NCI-H82 treated with DMSO at 0.1 percent for 48 hours (cell line): ENCODE measurements around the gene GSG1.

Experiments
- DNase-seq: peaks from one replicate; lab custom pipeline; 2025; ENCODE audit not compliant: unreplicated experiment; lab: John Stamatoyannopoulos, UW

GSG1 gene

DNA sequence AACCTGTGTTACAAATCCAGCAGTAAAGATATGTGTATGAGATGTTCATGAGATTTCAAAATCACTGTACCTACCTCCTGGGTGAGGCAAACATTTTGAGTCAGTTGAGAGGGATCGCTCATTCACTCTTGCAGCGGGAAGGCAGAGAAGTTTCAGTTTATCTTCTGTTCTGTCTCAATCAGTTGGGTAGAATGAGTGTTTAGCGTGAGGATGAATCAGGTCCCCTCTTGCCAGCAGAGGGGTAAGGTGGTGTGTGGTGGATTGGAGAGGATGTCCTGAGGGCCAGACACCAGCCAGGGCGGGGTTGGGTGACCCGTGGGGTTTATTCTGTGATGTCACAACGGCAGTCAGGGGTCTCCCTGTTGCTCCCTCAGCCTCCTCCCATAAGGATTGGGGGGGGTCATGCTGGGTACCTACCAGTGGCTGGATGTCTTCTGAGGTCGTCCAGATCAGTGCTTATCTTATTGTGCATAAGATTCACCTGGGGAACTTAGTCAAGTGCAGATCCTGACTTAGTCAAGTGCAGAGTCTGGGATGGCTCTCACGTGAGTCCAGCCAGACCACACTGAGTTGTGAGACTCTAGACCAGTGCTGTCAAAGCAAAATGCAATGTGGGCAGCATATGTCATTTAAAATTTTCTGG, at the start of gene GSG1:
Gene GSG1 (minus strand): TSS at position 277 of the 643 bp plus-strand sequence. CDS start 155 bp downstream, at position 122.
- DNase-seq = no peak

GRCh38 chr12:13153180-13153579, 49.7 kb upstream of the GSG1 start:
- no peak for DNase-seq

DNA sequence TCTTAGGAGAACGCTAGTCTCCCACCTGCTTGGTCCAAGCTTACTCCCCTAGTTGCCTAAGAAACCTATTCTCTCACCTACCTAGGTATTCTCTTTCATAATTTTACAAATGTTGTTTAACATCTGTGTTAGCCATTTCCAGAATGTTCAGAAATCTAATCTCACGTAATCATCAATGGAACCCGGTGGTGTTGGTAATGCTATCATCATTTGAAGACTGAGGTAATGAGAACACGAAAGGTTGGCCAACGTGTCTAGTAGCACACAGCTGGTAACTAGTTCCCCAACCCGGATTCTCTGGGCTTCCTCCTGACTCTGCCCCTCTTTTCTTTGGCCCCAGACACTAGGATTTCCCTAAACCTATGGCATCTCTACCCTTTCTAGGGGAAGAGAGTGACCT, 49.3 kb upstream of the GSG1 start:
- no peak for DNase-seq

- DNase-seq = no peak
Observed at GRCh38 chr12:13152281-13152680, 48.8 kb upstream of the GSG1 start.

- no peak for DNase-seq
Observed at GRCh38 chr12:13149411-13149810, 45.9 kb upstream of the GSG1 start.

DNA sequence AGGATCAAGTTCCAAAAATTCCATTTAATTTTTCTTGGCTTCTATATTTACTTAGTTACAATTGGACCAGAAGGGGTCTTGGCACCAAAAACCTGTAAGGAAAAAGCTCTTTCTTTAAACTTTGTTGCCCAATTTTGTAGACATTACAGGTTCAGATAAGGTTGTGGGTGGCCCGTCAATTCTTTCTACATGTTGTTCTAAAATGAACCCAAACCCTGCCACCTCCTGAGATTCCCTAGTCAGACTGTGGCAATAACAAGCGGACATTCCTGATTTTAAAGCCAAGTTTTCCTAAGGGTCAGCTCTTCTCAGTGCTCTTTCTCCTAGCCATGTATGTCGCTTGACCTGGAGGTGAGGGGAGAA, 45.0 kb upstream of the GSG1 start:
- no peak for DNase-seq

DNA sequence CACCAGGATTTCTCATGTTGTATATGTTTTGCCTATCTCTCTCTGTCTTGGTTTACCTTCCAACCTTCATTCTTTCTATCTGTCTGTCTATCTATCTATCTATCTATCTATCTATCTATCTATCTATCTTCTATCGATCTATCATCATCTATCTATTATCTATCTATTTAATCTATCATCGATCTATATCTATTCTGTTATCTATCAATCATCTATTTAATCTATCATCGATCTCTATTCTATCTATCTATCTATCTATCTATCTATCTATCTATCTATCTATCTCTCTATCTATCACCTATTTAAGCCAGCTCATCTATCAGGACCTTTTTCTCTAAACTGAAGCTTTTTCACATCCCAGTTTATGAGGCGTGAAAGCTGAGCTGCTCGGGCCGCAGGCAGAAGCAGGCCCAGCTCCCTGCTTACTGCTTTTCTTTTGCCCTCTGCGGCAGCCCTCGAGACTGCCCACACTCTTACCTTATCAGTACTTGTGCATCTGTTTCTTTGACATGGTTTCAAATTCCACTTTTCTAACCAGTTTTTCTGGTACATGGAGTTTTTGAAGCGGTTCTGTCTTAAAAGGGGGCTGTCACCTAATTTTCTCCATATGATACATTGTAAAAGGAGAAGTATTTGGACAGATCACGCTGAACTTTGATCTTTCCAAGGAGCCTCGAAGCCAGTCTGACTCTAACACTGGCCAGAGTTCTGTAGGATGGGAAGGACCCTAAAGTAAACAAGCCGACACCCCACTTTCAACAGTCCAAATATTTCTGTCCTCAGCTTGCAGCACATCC, 44.4 kb upstream of the GSG1 start:
- DNase-seq = no peak

DNA sequence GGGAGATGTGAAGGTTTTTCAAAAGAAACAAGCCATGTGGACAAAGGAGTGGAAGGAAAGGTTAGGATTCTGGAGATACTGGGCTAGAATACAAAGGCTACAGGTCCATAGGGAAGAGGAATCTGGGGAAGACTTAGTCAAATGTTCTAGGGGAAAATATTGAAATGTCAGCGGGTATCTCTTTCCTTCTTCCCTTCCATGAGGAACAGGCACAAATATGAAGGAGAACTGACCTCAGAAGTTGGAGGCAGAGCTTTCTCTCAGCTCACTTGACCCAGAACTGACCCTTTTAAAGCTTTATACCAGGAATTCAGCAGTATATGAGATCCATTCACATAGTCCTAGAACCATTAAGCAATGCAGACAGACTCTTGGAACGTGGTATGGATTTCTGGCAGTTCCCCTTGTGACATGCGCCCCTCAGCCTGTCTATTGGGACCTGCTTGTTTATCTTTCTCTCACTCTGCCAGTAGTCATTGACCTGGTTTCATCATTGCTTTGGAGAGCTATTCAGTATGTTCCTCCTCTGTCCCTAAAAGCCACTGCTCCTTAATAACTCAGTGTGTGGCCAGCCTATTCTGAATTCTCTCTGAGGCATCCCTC, 43.0 kb upstream of the GSG1 start:
- DNase-seq = no peak

- DNase-seq = no peak
Observed at GRCh38 chr12:13144266-13144828, 40.9 kb upstream of the GSG1 start.

DNA sequence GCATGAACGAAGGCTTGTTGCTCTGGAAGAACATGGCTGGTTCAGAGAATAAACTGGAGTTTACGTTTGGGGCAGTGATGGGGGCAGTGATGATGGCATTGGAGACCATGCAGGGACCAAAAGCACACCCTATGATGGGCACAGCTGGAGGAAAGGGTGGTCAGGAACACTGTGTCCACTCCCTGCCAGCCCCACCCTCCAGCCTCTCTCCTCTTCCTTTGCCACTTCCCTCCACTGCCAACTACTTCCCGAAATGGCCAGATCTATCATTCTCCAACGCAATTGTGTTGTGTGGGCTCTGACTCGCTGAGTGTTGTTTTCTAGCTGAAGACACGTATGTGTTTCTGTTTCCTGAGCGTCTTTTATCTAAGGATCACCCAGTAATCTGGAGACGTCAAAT, 39.3 kb upstream of the GSG1 start:
- no peak for DNase-seq

DNA sequence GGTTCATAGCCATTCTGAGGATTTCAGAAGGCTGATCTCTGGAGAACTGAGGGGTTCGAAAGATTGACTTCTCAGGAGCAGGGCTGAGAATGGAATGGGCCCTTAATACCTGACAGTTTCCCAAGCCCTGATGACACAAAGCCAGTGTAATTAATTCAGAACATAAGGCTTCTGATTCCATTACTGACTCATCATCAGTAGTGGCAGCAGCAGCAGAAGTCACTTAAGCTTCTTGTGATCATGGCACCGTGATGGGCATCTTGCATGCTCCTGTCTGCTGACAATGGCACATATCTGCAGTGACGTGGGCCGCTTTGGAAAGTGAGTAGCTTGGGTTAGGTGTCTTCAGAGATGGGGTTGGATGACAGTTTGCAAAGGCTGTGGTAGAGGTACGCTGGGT, 38.2 kb upstream of the GSG1 start:
- DNase-seq = no peak

DNA sequence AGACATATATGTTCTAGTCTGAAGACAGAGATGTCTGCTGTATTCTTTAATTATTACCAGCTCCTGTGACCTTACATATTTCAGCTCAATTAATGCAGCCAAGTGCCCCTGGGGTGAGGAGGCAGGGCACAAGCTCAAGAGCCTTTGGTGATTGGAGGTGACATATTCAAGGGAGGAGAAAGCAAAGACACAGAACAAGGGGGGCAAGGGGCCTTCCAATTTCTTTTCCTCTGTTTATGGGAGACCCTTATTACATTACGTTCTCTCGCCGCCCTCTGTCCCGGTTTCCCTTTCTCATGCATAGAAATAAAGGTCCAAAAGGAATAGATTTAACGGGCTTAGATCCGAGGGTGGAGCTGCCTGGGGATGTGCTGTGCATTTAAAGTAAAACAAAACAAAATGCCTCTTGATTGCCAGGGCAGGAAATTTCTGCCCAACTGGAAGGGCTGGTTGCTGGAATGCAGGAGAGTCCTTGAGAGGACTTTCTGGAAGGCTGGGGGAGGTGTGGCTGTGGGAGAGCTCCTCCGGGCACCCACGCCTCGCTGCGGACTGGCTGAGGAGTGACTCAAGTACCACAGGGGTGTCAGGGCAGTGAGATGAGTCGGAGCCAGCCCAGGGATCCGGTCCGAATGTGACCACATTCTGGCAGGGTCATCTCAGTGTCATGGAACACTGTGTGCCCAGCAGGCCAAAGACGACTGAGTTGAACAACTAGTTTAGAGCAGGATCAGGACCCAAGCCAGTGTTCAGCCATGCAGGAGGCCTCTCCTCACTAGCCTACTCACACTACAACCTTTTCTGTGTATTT, 32.1 kb upstream of the GSG1 start:
- no peak for DNase-seq

- DNase-seq = no peak
Observed at GRCh38 chr12:13133886-13134285, 30.4 kb upstream of the GSG1 start.

- DNase-seq = no peak
Observed at GRCh38 chr12:13130981-13131380, 27.5 kb upstream of the GSG1 start.

DNA sequence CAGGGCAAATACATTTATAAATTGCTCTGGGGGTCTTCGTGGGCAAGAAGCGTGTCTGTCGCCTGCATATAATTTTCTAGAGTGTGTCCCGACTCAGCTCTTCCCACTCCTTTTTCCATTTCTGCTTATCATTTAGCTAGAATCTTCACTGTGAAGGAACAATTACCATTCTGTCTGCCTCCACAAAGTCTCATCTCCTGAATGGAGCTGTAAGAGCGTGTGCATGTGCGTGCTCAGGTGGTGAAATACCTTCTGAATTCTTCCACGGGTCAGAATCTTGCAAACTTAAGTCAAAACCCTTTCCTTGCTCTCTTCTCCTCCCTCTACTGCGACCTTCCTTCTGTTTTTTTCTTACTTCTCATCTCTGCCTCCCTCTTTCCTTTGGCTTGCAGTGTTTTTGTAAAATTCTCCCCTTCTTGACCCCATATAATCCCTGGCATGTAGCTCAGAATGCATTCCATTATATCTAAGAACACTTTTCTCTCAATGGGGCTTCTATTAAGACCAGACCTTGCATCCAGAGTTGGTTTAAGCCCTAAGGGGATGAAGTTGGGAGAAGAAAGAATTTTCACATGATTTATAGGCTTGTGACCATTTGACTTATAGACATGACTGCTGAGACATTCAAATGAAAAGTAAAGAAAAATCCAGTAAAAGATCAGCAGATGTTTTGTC, 25.0 kb upstream of the GSG1 start:
- DNase-seq = no peak

DNA sequence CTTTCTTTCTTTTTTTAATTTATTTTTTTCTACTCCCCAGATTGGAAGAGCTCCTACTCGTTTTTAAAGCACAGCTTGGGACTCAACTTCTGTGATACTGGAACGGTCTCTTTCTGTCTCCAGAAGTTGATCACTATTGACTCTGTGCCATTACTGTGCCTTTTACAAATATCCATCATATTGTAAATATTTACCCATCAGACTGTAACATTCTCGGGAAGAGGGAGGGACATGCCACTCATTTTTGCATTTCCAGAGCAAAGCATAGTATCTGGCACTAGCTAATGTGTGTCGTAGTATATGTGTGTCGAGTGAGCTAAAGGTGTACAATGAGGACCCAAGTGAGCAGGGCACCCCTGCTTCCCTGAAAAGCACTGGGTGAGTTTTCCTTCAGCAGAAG, 24.0 kb upstream of the GSG1 start:
- no peak for DNase-seq

GRCh38 chr12:13126494-13126893, 23.0 kb upstream of the GSG1 start:
- DNase-seq = no peak

DNA sequence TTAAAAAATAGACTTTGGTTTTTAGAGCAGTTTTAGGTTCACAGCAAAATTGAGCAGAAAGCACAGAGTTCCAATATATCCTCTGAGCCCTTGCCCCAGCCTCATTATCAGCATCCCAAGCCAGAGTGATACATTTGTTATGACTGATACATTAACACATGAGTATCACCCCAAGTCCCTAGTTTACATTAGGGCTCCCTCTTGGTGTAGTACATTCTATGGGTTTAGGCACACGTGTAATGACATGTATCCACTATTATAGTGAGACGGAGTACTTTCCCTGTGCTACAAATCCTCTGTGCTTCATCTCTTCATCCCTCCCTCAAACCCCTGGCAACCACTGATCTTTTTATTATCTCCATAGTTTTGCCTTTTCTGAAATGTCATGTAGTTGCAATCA, 22.5 kb upstream of the GSG1 start:
- DNase-seq = no peak

- DNase-seq = no peak
Observed at GRCh38 chr12:13124656-13125505, 21.4 kb upstream of the GSG1 start.

- DNase-seq = no peak
Observed at GRCh38 chr12:13121568-13121967, 18.1 kb upstream of the GSG1 start.
